ENCODE measurements around the gene FAM13A. TPM values are rescaled to one million over a fixed set of nuclear protein-coding genes. Genes with fewer than 3 reads are reported as not detected.
A peak's percentile ranks its signal among the peaks of the same experiment; 100 is the strongest.

FAM13A gene
- polyA plus RNA-seq, 1 of the 3 experiments (the other 2 are of a cell fraction): 0.67 TPM

DNA sequence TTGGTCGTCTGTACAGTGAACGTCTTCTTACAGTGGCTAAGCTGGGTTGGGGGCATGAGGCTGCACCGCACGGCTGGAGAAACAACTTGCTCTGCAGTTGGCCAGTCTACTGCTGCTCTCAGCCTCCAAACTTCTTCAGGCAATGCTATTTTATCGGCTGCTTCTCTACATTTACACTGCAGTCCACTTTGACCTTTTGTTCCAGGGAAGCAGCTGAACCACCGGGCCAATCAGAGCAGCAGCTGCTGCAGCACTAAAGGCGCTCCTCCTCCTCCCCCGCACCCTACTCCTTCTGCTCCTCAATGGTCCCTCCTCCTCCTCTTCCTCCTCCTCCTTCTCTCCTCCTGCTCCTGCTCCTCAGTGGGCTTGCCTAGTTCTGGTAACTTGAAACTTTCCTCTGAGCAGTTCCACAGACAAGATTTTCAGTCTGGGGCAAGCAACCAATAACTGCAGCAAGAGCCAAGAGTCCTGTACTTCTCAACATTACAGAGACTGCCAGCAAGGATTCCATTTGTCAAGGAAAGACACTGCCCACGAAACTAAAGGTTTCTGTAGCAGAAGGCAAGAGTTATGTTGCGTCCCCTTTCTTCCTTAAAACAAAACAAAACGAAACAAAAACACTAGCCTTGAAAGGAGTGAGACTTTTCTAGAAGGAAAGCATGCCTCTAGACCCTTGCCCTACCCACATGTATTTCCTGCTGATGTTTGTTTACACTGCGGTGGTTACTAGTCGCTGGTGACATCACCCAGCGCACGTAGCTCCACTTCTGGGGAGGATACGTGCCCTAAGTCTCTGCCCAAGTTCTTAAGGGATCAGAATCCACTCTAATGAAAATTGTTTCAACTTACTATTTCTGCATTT, 233.7 kb downstream of the FAM13A start:
- POLR2A ChIA-PET: no interaction called here

More for the DNA sequence above, 233.7 kb downstream of the FAM13A start:
- TF ChIP-seq, protein P1, sequence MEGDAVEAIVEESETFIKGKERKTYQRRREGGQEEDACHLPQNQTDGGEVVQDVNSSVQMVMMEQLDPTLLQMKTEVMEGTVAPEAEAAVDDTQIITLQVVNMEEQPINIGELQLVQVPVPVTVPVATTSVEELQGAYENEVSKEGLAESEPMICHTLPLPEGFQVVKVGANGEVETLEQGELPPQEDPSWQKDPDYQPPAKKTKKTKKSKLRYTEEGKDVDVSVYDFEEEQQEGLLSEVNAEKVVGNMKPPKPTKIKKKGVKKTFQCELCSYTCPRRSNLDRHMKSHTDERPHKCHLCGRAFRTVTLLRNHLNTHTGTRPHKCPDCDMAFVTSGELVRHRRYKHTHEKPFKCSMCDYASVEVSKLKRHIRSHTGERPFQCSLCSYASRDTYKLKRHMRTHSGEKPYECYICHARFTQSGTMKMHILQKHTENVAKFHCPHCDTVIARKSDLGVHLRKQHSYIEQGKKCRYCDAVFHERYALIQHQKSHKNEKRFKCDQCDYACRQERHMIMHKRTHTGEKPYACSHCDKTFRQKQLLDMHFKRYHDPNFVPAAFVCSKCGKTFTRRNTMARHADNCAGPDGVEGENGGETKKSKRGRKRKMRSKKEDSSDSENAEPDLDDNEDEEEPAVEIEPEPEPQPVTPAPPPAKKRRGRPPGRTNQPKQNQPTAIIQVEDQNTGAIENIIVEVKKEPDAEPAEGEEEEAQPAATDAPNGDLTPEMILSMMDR (IDR thresholded peaks at IDR 0.05): no peak
- TF ChIP-seq GABPA (IDR thresholded peaks at IDR 0.05; ENCODE audit: low read depth) (no peak), NRF1 (IDR thresholded peaks at IDR 0.05; ENCODE audit: low read depth, low read length) (no peak), EP300 (IDR thresholded peaks at IDR 0.05; ENCODE audit: borderline replicate concordance in 1 of 2, low read depth in 1 of 2, low read length in 1 of 2) (no peak), NFIC (IDR thresholded peaks at IDR 0.05; ENCODE audit: borderline replicate concordance) (no peak), FOSL2 (IDR thresholded peaks at IDR 0.05; ENCODE audit: borderline replicate concordance, low read depth) (no peak), MXI1 (IDR thresholded peaks at IDR 0.05; ENCODE audit: low read depth, low read length) (peak; percentile 60), RCOR1 (IDR thresholded peaks at IDR 0.05; ENCODE audit: low read length) (no peak), TAF1 (IDR thresholded peaks at IDR 0.05; ENCODE audit: borderline replicate concordance, low read depth, low read length) (0 out of 2 replicates have a peak, but pooled peaks have one; percentile 19), RXRA (IDR thresholded peaks at IDR 0.05; ENCODE audit: borderline replicate concordance, low read depth) (no peak), MEF2A (IDR thresholded peaks at IDR 0.05; ENCODE audit: borderline replicate concordance, low read depth) (no peak), JUND (IDR thresholded peaks at IDR 0.05) (no peak)
- TF ChIP-seq, protein P2, sequence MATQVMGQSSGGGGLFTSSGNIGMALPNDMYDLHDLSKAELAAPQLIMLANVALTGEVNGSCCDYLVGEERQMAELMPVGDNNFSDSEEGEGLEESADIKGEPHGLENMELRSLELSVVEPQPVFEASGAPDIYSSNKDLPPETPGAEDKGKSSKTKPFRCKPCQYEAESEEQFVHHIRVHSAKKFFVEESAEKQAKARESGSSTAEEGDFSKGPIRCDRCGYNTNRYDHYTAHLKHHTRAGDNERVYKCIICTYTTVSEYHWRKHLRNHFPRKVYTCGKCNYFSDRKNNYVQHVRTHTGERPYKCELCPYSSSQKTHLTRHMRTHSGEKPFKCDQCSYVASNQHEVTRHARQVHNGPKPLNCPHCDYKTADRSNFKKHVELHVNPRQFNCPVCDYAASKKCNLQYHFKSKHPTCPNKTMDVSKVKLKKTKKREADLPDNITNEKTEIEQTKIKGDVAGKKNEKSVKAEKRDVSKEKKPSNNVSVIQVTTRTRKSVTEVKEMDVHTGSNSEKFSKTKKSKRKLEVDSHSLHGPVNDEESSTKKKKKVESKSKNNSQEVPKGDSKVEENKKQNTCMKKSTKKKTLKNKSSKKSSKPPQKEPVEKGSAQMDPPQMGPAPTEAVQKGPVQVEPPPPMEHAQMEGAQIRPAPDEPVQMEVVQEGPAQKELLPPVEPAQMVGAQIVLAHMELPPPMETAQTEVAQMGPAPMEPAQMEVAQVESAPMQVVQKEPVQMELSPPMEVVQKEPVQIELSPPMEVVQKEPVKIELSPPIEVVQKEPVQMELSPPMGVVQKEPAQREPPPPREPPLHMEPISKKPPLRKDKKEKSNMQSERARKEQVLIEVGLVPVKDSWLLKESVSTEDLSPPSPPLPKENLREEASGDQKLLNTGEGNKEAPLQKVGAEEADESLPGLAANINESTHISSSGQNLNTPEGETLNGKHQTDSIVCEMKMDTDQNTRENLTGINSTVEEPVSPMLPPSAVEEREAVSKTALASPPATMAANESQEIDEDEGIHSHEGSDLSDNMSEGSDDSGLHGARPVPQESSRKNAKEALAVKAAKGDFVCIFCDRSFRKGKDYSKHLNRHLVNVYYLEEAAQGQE (IDR thresholded peaks at IDR 0.05; ENCODE audit: low read depth, low read length): no peak
- TF ChIP-seq, protein P3, sequence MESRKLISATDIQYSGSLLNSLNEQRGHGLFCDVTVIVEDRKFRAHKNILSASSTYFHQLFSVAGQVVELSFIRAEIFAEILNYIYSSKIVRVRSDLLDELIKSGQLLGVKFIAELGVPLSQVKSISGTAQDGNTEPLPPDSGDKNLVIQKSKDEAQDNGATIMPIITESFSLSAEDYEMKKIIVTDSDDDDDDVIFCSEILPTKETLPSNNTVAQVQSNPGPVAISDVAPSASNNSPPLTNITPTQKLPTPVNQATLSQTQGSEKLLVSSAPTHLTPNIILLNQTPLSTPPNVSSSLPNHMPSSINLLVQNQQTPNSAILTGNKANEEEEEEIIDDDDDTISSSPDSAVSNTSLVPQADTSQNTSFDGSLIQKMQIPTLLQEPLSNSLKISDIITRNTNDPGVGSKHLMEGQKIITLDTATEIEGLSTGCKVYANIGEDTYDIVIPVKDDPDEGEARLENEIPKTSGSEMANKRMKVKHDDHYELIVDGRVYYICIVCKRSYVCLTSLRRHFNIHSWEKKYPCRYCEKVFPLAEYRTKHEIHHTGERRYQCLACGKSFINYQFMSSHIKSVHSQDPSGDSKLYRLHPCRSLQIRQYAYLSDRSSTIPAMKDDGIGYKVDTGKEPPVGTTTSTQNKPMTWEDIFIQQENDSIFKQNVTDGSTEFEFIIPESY (IDR thresholded peaks at IDR 0.05; ENCODE audit: borderline replicate concordance, low read depth): no peak
- TF ChIP-seq, protein P4, sequence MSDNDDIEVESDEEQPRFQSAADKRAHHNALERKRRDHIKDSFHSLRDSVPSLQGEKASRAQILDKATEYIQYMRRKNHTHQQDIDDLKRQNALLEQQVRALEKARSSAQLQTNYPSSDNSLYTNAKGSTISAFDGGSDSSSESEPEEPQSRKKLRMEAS (IDR thresholded peaks at IDR 0.05; ENCODE audit: low read depth): 0 out of 2 replicates have a peak, but pooled peaks have one; percentile 41
- peak overlapping the region; percentile 82 to 87 for H3K27ac ChIP-seq (ENCODE audit: low read depth in 2 of 2, low read length in 1 of 2)
- WGBS (ENCODE audit: low lambda C conversion rate): 30% methylated on average over 16 of the region's 16 CpGs
- no peaks in the 10 kb centered on the region for H3K36me3 ChIP-seq (replicated peaks in 1 of 2; ENCODE audit: control insufficient read depth in 1 of 2, insufficient read depth in 2 of 2, low read length in 1 of 2)
- H3K9me3 ChIP-seq: no peaks in the 10 kb centered on the region
- peaks cover 0 to 9% of the 10 kb centered on the region in 2 experiments; a peak in 2 of 4 replicates for H3K4me1 ChIP-seq (ENCODE audit: control insufficient read depth in 1 of 2, insufficient read depth in 2 of 2, low read depth in 1 of 2, low read length in 1 of 2)
- no peaks in the 10 kb centered on the region for H3K27me3 ChIP-seq (ENCODE audit: insufficient read depth)
- CTCF ChIA-PET: no interaction called here
- peak overlapping the region; percentile 77 for H2AFZ ChIP-seq (ENCODE audit: low read depth)
- no peaks in the 10 kb centered on the region for H3K79me2 ChIP-seq (ENCODE audit: insufficient read depth)
- no peaks in the 10 kb centered on the region for H4K20me1 ChIP-seq (ENCODE audit: insufficient read depth)
- peak overlapping the region; percentile 68 for H3K9ac ChIP-seq
- H3K4me3 ChIP-seq (ENCODE audit: low read depth in 2 of 2, low read length in 1 of 2): peak overlapping the region; percentile 55 to 59
- peak overlapping the region; percentile 76 for H3K4me2 ChIP-seq
- no peaks in the 10 kb centered on the region for H3K9me2 ChIP-seq
- peaks cover 4% of the 10 kb centered on the region for H3F3A ChIP-seq (replicated peaks; ENCODE audit: insufficient read depth)
- DNase-seq: peak; percentile 26
